Measurements from ENCODE around the gene TBL1X. TPM values are rescaled to one million over a fixed set of nuclear protein-coding genes. Genes with fewer than 3 reads are reported as not detected.

TBL1X gene
- total RNA-seq, 1 experiment from 2014 or later: 31.9 TPM

DNA sequence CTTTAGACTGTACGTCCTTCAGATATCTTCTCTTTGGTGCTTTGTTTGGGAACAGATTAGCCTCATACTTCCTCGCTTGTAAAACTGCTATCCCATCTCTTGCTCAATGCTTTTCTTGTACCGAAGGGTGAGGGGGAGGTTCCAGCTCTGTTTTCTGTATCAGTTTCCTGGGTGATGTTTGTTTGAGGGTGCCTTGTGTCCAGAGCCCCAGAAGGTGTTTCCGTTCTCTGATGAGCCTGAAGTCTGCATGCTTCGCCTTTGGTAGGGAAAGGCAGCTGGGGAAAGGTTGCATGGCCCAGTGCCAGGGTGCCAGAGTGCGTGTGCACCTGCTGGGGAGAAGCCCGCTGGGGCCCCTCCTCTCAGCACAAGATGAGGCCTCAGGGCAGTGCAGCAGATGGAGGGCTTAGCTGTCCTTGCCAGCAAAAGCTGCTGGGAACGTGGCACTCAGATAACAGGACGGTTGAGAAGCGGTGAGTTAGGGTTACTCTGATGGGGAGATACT lies 73.7 kb downstream of the TBL1X start:
- no peak for TF ChIP-seq EZH2 (IDR thresholded peaks at IDR 0.05; ENCODE audit: low read length, unreplicated experiment)
- TF ChIP-seq, protein P1, sequence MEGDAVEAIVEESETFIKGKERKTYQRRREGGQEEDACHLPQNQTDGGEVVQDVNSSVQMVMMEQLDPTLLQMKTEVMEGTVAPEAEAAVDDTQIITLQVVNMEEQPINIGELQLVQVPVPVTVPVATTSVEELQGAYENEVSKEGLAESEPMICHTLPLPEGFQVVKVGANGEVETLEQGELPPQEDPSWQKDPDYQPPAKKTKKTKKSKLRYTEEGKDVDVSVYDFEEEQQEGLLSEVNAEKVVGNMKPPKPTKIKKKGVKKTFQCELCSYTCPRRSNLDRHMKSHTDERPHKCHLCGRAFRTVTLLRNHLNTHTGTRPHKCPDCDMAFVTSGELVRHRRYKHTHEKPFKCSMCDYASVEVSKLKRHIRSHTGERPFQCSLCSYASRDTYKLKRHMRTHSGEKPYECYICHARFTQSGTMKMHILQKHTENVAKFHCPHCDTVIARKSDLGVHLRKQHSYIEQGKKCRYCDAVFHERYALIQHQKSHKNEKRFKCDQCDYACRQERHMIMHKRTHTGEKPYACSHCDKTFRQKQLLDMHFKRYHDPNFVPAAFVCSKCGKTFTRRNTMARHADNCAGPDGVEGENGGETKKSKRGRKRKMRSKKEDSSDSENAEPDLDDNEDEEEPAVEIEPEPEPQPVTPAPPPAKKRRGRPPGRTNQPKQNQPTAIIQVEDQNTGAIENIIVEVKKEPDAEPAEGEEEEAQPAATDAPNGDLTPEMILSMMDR (conservative IDR thresholded peaks at IDR 0.05; ENCODE audit: low read depth, low read length): no peak
- no peak for TF ChIP-seq EZH2phosphoT487 (IDR thresholded peaks at IDR 0.05; ENCODE audit: borderline replicate concordance, low read length)
- H3K9ac ChIP-seq (ENCODE audit: low read length): no peak overlapping the region
- H3K27ac ChIP-seq (ENCODE audit: low read length): no peak overlapping the region
- H3K9me2 ChIP-seq (replicated peaks; ENCODE audit: low read length): no peaks in the 10 kb centered on the region
- CTCF ChIA-PET: no interaction called here
- no peak overlapping the region for H2AFZ ChIP-seq (ENCODE audit: low read length)
- no peaks in the 10 kb centered on the region for H3K9me3 ChIP-seq (ENCODE audit: low read length)
- BruUV-seq (replicated peaks): no TSS peak
- no peaks in the 10 kb centered on the region; the same call in 1 of the 2 replicates for H3K36me3 ChIP-seq (ENCODE audit: low read depth, low read length)
- peaks cover 4% of the 10 kb centered on the region; the same call in 1 of the 2 replicates for H4K20me1 ChIP-seq (ENCODE audit: low read length)
- no peaks in the 10 kb centered on the region for H3F3A ChIP-seq (ENCODE audit: low read length, unreplicated experiment)
- intact Hi-C loops (cut with micrococcal nuclease): no loop called here
- ATAC-seq (no peak), DNase-seq (no peak)
- peaks cover 55% of the 10 kb centered on the region for H3K79me2 ChIP-seq (ENCODE audit: low read length)
- no peaks in the 10 kb centered on the region for H3K4me1 ChIP-seq (ENCODE audit: insufficient read depth, low read length)
- POLR2A ChIA-PET (ENCODE audit: unreplicated experiment): no interaction called here
- no peak overlapping the region for H3K4me3 ChIP-seq (ENCODE audit: low read length)
- H3K27me3 ChIP-seq (ENCODE audit: low read length): no peaks in the 10 kb centered on the region
- H3K4me2 ChIP-seq (ENCODE audit: low read length): no peak overlapping the region

- no peaks in the 10 kb centered on the region for H3K9me3 ChIP-seq (ENCODE audit: low read length)
- peaks cover 48% of the 10 kb centered on the region for H3K79me2 ChIP-seq (ENCODE audit: low read length)
- intact Hi-C loops (cut with micrococcal nuclease): no loop called here
- DNase-seq (no peak), ATAC-seq (no peak)
- no peak overlapping the region for H2AFZ ChIP-seq (ENCODE audit: low read length)
- H3K4me1 ChIP-seq (ENCODE audit: insufficient read depth, low read length): no peaks in the 10 kb centered on the region
- H3K4me2 ChIP-seq (ENCODE audit: low read length): no peak overlapping the region
- BruUV-seq (replicated peaks): no TSS peak
- H3K9me2 ChIP-seq (replicated peaks; ENCODE audit: low read length): no peaks in the 10 kb centered on the region
- no peaks in the 10 kb centered on the region for H3K27me3 ChIP-seq (ENCODE audit: low read length)
- H3K27ac ChIP-seq (ENCODE audit: low read length): no peak overlapping the region
- ChIA-PET POLR2A (ENCODE audit: unreplicated experiment) (no interaction called here), CTCF (no interaction called here)
- H4K20me1 ChIP-seq (ENCODE audit: low read length): peaks cover 4% of the 10 kb centered on the region; the same call in 1 of the 2 replicates
- H3K9ac ChIP-seq (ENCODE audit: low read length): no peak overlapping the region
- no peaks in the 10 kb centered on the region; the same call in 1 of the 2 replicates for H3K36me3 ChIP-seq (ENCODE audit: low read depth, low read length)
- TF ChIP-seq, protein P1 (conservative IDR thresholded peaks at IDR 0.05; ENCODE audit: low read depth, low read length): no peak
- TF ChIP-seq EZH2phosphoT487 (IDR thresholded peaks at IDR 0.05; ENCODE audit: borderline replicate concordance, low read length): no peak
- TF ChIP-seq EZH2 (IDR thresholded peaks at IDR 0.05; ENCODE audit: low read length, unreplicated experiment): no peak
- H3F3A ChIP-seq (ENCODE audit: low read length, unreplicated experiment): no peaks in the 10 kb centered on the region
- no peak overlapping the region for H3K4me3 ChIP-seq (ENCODE audit: low read length)
Observed at GRCh38 chrX:9539605-9540387, 74.9 kb downstream of the TBL1X start.
